ENCODE results near the gene SPATA9. TPM values are rescaled to one million over a fixed set of nuclear protein-coding genes. Genes with fewer than 3 reads are reported as not detected.

Gene SPATA9
- total and polyA plus RNA-seq, 9 of the 15 experiments (the other 6 are each of a cell fraction or from before 2014, with no cell fraction given) = 0.16 to 5.5 (median 0.39) TPM; not detected in 3

GRCh38 chr5:95711501-95712346 is 28.9 kb upstream of the SPATA9 start (continued):
- no peak for TF ChIP-seq ZBTB33 (CRISPR knock-in tag; IDR thresholded peaks at IDR 0.05)
- no peak for TF ChIP-seq PYGO2 (tag; IDR thresholded peaks at IDR 0.05)
- peak; percentile 92 for TF ChIP-seq PRDM10 (IDR thresholded peaks at IDR 0.05; ENCODE audit: partially characterized antibody)
- TF ChIP-seq MTA2 (IDR thresholded peaks at IDR 0.05; ENCODE audit: low read depth) = no peak
- TF ChIP-seq CBFA2T2 (conservative IDR thresholded peaks at IDR 0.05) = no peak
- TF ChIP-seq GTF2E2 (tag; IDR thresholded peaks at IDR 0.05) = peak; percentile 87
